ENCODE data around the gene OSGIN1.

OSGIN1 gene

GRCh38 chr16:83971165-83972130 lies 18.4 kb downstream of the OSGIN1 start:
- DNase-seq (ENCODE audit: low read depth in 2 of 2): no peak

- no peak for DNase-seq (ENCODE audit: low read depth in 2 of 2)
Observed at GRCh38 chr16:83972256-83973008, 19.4 kb downstream of the OSGIN1 start.

- no peak for DNase-seq (ENCODE audit: low read depth in 2 of 2)
Observed at GRCh38 chr16:83973077-83973476, 20.0 kb downstream of the OSGIN1 start.

GRCh38 chr16:83973581-83974385 lies 20.7 kb downstream of the OSGIN1 start:
- DNase-seq (ENCODE audit: low read depth in 2 of 2): no peak

DNA sequence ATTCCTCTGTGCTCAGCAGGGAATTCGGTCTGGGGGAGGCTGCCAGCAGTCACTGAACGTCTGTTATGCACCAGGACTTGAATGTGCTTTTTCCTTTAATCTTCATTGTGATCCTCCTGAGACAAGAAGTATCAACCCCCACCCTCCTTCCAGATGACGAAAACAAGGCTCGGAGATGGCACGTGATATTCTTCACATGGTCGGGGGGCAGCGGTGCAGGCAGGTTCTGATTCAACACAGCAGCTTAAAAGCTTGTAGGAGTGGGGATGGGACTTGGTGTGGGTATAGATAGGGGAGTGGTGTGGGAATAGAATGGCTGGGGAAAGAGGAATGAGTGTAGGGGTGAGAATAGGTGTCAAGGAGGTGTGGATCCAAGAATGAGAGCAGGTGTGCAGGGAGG lies 21.4 kb downstream of the OSGIN1 start:
- DNase-seq (ENCODE audit: low read depth in 2 of 2): no peak

DNA sequence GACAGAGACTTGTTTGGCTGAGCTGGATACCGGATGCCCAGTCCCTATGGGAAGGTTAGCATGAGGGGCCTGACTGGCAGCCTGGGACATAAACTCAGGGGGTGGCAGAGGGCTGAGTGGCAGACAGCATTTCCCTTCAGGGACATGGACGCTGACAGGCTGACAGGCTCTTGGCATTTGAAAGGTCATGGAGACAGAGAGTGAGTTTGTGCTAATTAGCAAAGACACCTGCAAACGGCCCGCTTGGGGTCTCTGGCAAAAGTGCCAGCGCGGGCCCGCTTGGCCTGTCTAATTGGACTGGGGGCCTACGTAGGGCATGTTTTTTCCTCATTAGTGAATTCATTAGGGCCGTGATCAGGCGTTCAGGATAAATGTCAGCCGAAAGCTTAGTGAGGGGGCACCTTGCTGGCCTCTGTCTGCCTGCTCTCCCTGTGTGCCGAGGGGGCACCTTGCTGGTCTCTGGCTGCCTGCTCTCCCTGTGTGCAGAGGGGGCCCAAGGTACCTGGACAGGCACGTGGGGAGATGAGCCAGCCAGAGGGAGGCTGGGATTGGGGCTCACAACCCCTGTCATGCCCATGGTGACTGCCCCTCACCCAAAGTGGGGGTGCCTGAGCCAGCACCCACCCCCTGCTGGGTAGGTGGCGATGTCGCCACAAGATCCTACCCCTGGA lies 22.7 kb downstream of the OSGIN1 start:
- DNase-seq (ENCODE audit: low read depth in 2 of 2): no peak

GRCh38 chr16:83977056-83977815 lies 24.2 kb downstream of the OSGIN1 start:
- no peak for DNase-seq (ENCODE audit: low read depth in 2 of 2)

DNA sequence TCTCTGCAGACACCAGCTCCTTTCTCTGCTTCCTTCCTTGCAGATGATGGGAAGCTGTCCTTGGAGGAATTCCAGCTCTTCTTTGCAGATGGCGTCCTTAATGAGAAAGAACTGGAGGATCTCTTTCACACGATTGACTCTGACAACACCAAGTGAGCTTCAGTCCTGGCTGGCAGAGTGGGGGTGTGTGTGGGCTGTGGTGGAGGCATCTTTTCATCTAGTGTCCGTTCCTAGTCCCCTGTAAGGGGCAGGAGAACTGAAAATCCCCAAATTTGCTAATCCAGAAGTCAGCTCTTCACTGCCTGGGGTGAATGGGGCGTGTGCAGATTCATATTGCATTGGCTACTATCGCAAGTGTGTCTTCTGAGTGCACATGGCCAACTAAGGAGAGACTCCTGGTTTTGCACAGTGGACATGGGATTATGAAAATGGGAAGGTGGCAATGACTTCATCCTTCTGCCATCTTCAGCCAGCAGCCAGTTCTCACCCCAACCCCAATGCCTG lies 25.4 kb downstream of the OSGIN1 start:
- DNase-seq (ENCODE audit: low read depth in 2 of 2): no peak

DNA sequence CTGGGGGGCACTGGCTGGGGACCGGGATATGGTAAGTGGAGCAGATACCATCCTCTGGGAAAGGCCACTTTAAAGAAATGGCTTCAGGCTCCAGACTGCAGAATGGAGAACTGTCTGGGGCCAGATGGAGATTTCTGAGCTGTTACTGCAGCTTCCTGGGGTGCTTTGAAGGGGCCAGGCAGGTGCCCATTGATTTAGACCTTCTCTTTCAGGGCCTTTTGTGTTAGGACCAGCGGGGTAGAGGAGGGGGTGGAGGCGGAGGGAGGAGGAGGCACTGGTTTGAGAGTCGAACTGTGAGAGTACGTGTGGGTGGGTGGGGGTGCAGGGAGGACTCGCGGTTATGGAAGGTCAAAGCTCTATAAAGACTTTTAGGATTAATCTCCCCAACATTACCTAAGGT lies 26.4 kb downstream of the OSGIN1 start:
- no peak for DNase-seq (ENCODE audit: low read depth in 2 of 2)

GRCh38 chr16:83980794-83981193 lies 27.8 kb downstream of the OSGIN1 start:
- no peak for DNase-seq (ENCODE audit: low read depth in 2 of 2)

- no peak for DNase-seq (ENCODE audit: low read depth in 2 of 2)
Observed at GRCh38 chr16:83981799-83982198, 28.8 kb downstream of the OSGIN1 start.

GRCh38 chr16:83983491-83983890 lies 30.5 kb downstream of the OSGIN1 start:
- DNase-seq (ENCODE audit: low read depth in 2 of 2): no peak

DNA sequence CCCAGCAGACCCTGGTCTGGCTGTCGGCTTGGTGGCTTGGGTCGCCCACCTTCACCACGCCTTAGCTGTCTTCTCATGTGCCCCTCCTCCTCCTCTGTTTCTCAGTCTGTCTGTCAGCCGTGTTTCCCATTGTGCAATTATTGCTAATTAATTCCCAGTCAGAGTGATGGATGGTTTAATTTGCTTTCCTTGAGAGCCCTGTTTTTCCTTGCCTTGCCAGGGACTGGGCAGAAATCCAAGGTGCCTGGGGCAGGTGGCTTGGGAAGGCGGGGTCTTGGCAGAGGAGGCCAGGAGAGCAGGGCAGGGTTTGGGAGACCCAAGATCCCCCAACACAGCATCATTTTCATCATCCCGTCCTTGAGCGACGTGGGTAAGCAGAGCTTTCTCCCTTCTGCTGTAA lies 36.3 kb downstream of the OSGIN1 start:
- no peak for DNase-seq (ENCODE audit: low read depth in 2 of 2)

DNA sequence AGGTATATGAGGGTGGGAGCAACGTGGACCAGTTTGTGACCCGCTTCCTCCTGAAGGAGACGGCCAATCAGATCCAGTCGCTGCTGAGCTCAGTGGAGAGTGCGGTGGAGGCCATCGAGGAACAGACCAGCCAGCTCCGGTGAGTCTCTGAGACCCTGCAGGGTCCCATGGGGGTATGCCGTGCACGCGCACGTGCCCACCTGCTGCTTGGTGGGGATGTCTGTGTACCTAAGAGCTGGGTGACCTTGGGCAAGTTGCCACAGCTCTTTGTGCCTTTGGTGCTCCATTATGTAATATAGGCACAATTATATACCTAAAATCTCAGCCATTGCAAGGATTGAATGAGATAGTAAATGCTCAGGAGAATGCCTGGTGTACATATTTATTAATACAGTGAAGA lies 37.5 kb downstream of the OSGIN1 start:
- DNase-seq (ENCODE audit: low read depth in 2 of 2): no peak

- DNase-seq (ENCODE audit: low read depth in 2 of 2): peak in 1 of 2 experiments; percentile 10
Observed at GRCh38 chr16:83992624-83993023, 39.6 kb downstream of the OSGIN1 start.

DNA sequence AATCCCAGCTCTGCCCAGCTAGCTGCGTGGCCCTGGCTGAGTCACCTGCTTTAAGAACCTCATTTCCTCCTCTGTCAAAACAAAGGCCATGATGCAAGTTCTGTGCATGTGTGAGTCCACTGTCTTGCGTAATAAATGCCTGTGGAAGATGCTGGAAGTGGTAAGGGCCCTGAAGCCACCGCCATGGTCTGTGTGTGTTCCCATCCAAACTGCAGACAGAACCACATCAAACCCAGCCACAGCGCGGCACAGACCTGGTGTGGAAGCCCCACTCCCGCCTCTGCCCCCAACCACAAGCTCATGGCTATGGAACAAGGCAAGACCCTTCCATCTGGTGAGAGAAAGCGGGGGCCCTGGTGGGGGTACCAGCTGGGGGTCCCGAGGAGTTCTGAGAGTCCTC lies 41.0 kb downstream of the OSGIN1 start:
- DNase-seq (ENCODE audit: low read depth in 2 of 2): peak; percentile 69 to 72

DNA sequence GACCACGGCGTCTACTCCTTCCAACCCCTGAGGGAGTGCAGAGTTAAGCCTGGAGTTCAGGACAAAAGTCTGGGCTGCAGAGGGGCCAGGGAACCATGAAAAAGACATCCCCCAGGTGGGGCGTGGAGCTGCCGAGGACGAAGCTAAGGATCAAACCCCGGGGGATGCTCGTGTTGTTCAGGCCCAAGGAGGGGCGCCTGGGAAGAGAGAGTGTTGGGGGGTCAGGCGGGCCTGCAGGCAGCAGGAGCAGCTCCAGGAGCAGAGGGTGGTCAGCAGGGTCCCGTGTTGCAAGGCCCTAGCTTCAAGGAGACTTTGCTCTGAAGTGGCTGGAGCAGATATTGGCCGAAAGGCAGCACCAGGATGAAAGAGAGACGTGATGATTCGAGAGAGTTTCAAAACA lies 41.7 kb downstream of the OSGIN1 start:
- no peak for DNase-seq (ENCODE audit: low read depth in 2 of 2)

DNA sequence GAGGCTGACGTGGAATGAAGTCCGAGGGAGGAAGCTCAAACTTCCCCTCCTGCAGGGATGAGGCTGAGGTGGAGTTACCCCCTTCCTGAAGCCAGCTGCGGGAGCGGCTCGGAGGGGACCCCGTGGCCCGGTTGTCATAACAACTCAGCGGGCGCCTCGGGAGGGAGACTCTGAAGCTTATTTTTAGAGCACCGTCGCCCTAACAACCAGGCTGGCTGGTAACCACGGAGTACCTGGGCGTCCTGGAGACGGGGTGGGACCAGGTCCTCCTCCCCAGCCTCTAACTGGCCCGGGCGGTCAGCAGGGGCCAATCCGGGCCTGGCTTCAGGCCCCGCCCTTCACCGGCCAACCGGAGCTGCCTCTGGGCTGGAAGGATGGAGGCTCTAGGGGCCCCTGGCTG lies 42.7 kb downstream of the OSGIN1 start:
- no peak for DNase-seq (ENCODE audit: low read depth in 2 of 2)

GRCh38 chr16:83996481-83997252 lies 43.6 kb downstream of the OSGIN1 start:
- DNase-seq (ENCODE audit: low read depth in 2 of 2): no peak

- no peak for DNase-seq (ENCODE audit: low read depth in 2 of 2)
Observed at GRCh38 chr16:83998091-83998490, 45.1 kb downstream of the OSGIN1 start.
